ENCODE data around the gene KAZN. TPM values are rescaled to one million over a fixed set of nuclear protein-coding genes. Genes with fewer than 3 reads are reported as not detected.

Gene KAZN
- total and polyA plus RNA-seq, 2 of the 8 experiments (the other 6 are each of a cell fraction or from before 2014, with no cell fraction given) = 3.7 to 11.8 TPM

DNA sequence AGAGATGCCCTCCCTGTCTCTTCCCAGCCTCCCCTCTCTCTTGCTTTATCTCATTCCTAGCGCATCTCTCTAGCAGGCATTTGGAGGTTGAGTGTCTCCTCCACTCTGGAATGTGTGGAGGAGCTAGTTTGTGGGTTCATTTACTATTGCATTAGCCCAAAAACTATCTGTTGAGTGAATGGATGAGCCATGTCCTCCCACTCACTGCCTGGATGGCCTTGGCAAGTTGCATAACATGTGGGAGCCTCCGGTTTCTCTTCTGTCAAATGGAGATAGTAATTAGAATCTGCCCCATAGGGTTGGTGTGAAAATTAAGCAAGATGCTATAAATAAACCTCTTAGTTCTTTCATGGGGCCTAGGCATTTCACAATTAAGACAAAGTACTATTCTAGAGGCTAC is 181.8 kb downstream of the KAZN start:
- DNase-seq (ENCODE audit: low read depth in 1 of 2, low spot score in 2 of 2) = no peak
- Histone ChIP-seq H4K5ac (ENCODE audit: insufficient read length, low read depth, low read length) (no peak overlapping the region), H3K4me2 (ENCODE audit: insufficient read depth in 1 of 2, low read depth in 2 of 2, low read length in 2 of 2) (no peak overlapping the region), H3K79me2 (ENCODE audit: control insufficient read depth in 1 of 2, insufficient read depth in 2 of 2, low read length in 2 of 2) (no peaks in the 10 kb centered on the region), H3K23ac (ENCODE audit: insufficient read length) (no peak overlapping the region), H2AK5ac (ENCODE audit: low read depth, low read length) (no peak overlapping the region), H3K14ac (ENCODE audit: insufficient read length) (peak overlapping the region; percentile 19), H2BK12ac (ENCODE audit: low read depth, low read length) (no peak overlapping the region), H3K9me3 (ENCODE audit: insufficient read depth in 2 of 2, low read depth in 1 of 2, low read length in 1 of 2) (no peaks in the 10 kb centered on the region), H2BK5ac (ENCODE audit: low read depth, low read length) (no peak overlapping the region), H3K9ac (replicated peaks in 1 of 4; ENCODE audit: extremely low read depth in 1 of 4, low read depth in 3 of 4, low read length in 3 of 4) (no peak overlapping the region), H3K36me3 (ENCODE audit: control insufficient read depth in 2 of 4, insufficient read depth in 4 of 4, low read length in 3 of 4) (no peaks in the 10 kb centered on the region; a peak in 2 of 8 replicates), H3K23me2 (ENCODE audit: low read depth, low read length) (no peaks in the 10 kb centered on the region), H2AFZ (ENCODE audit: low read length) (no peak overlapping the region), H3K79me1 (ENCODE audit: low read depth, low read length) (no peaks in the 10 kb centered on the region), H2BK15ac (ENCODE audit: low read length) (no peak overlapping the region), H3K27me3 (replicated peaks in 1 of 4; ENCODE audit: control insufficient read depth in 3 of 4, extremely low read depth in 1 of 4, insufficient read depth in 3 of 4, low read length in 3 of 4) (no peaks in the 10 kb centered on the region), H3K56ac (replicated peaks; ENCODE audit: insufficient read length, low read depth, low read length) (no peak overlapping the region), H3K4me1 (replicated peaks in 1 of 4; ENCODE audit: control insufficient read depth in 3 of 4, insufficient read depth in 4 of 4, low read length in 3 of 4) (peaks cover 3 to 22% (median 9%) of the 10 kb centered on the region in 4 experiments; a peak in 6 of 7 replicates), H3K4ac (replicated peaks; ENCODE audit: insufficient read length, low read depth, low read length) (no peak overlapping the region), H4K8ac (ENCODE audit: extremely low read depth, insufficient read depth, low read length) (no peak overlapping the region), H2BK120ac (replicated peaks; ENCODE audit: low read depth, low read length) (no peak overlapping the region), H4K20me1 (replicated peaks in 1 of 2; ENCODE audit: control insufficient read depth in 1 of 2, insufficient read depth in 2 of 2, low read length in 2 of 2) (no peaks in the 10 kb centered on the region), H3K4me3 (ENCODE audit: extremely low read depth in 1 of 4, insufficient read depth in 2 of 4, low read depth in 3 of 4, low read length in 4 of 4) (no peak overlapping the region), H2BK20ac (ENCODE audit: low read length) (no peak overlapping the region), H3K18ac (ENCODE audit: extremely low read depth, low read length) (no peak overlapping the region), H3K27ac (ENCODE audit: low read depth, low read length) (no peak overlapping the region), H4K91ac (replicated peaks; ENCODE audit: insufficient read length, low read length) (no peak overlapping the region)
- no peak for FAIRE-seq
- WGBS, 2 experiments (ENCODE audit: extremely low coverage in 1 of 2, insufficient coverage in 1 of 2, insufficient read length in 1 of 2, insufficient replicate concordance in 2 of 2, low coverage in 1 of 2, low lambda C conversion rate in 2 of 2, missing lambda C conversion rate in 1 of 2) = 92% methylated on average over 2 of the region's 2 CpGs; no CpG with 5 or more reads in 1 of the 2 experiments
- TF ChIP-seq NRF1 (IDR thresholded peaks at IDR 0.05; ENCODE audit: low read depth, low read length) (no peak), BACH1 (IDR thresholded peaks at IDR 0.05; ENCODE audit: low read length) (no peak), RAD21 (IDR thresholded peaks at IDR 0.05 in 1 of 2, conservative IDR thresholded peaks at IDR 0.05 in 1 of 2; ENCODE audit: low read depth in 2 of 2, low read length in 2 of 2) (no peak), POLR2AphosphoS5 (IDR thresholded peaks at IDR 0.05; ENCODE audit: low read depth, low read length) (no peak), GTF2F1 (IDR thresholded peaks at IDR 0.05; ENCODE audit: borderline replicate concordance, low read depth, low read length) (no peak), TEAD4 (IDR thresholded peaks at IDR 0.05; ENCODE audit: low read depth, low read length) (no peak), HDAC2 (IDR thresholded peaks at IDR 0.05; ENCODE audit: borderline replicate concordance in 1 of 2, low read depth in 2 of 2, low read length in 2 of 2) (no peak), POU5F1 (IDR thresholded peaks at IDR 0.05; ENCODE audit: low read depth, low read length) (no peak), KDM5A (IDR thresholded peaks at IDR 0.05; ENCODE audit: low read length) (no peak), RBBP5 (IDR thresholded peaks at IDR 0.05; ENCODE audit: borderline replicate concordance, low read depth, low read length) (no peak)
- TF ChIP-seq, protein P1, sequence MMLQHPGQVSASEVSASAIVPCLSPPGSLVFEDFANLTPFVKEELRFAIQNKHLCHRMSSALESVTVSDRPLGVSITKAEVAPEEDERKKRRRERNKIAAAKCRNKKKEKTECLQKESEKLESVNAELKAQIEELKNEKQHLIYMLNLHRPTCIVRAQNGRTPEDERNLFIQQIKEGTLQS (IDR thresholded peaks at IDR 0.05; ENCODE audit: insufficient read depth, low read depth, low read length) = no peak
- ChIA-PET POLR2A (ENCODE audit: partially characterized antibody) (no interaction called here), CTCF (ENCODE audit: partially characterized antibody) (interaction anchor here (0.9 to 7.6 kb wide), 22 partner anchors 10 to 345 kb away, joined by 3 to 77 read pairs (median 5); no protein-coding TSS in a partner anchor)
